OCI-LY7 (cell line): ENCODE measurements around the gene NCKAP5. TPM values are rescaled to one million over a fixed set of nuclear protein-coding genes. Genes with fewer than 3 reads are reported as not detected.

Experiments
- BruUV-seq: library from RNA; stranded (reverse); fragments of 400-500 nt; replicated peaks from 2 replicates; lab custom pipeline; 2021; lab: Mats Ljungman, UMichigan
- CTCF ChIA-PET: fragments of 300-600 bp; sonication (Branson Sonifier 250); formaldehyde crosslinking; loops from one replicate; lab custom pipeline; 2022; ENCODE audit warnings: antibody characterized with exemption; ENCODE audit not compliant: unreplicated experiment; lab: Charles Lee
- POLR2A ChIA-PET: fragments of 300-600 bp; sonication (Branson Sonifier 250); formaldehyde crosslinking; loops from one replicate; lab custom pipeline; 2022; ENCODE audit warnings: antibody characterized with exemption; lab: Charles Lee
- DNase-seq: peaks from one replicate; pipeline ENCODE4 v3.0.0-alpha.2; 2015; ENCODE audit warnings: low spot score
- H2AFZ ChIP-seq: fragments of 200-600 bp; sonication (generic), shearing (Covaris generic); 2 replicates; pipeline ENCODE4 v1.6.1; 2014; ENCODE audit warnings: mild to moderate bottlenecking, antibody characterized with exemption, low read length, moderate library complexity
- H3K27ac ChIP-seq: fragments of 200-600 bp; sonication (generic); 2 replicates; pipeline ENCODE4 v1.5.1; 2014; ENCODE audit warnings: mixed run types, low read depth, mild to moderate bottlenecking, moderate library complexity, low read length, inconsistent platforms; ENCODE audit not compliant: poor library complexity, severe bottlenecking
- H3K36me3 ChIP-seq: fragments of 200-600 bp; sonication (generic); 2 replicates; pipeline ENCODE4 v1.6.1; 2014; ENCODE audit warnings: mild to moderate bottlenecking, antibody characterized with exemption, low read length, moderate library complexity, mixed read lengths; ENCODE audit not compliant: insufficient read depth
- H3K4me1 ChIP-seq: fragments of 200-600 bp; sonication (generic); 2 replicates; pipeline ENCODE4 v1.5.1; 2014; ENCODE audit warnings: mild to moderate bottlenecking, low read length; ENCODE audit not compliant: insufficient read depth, poor library complexity, severe bottlenecking
- H3K4me2 ChIP-seq: fragments of 200-600 bp; sonication (generic); 2 replicates; pipeline ENCODE4 v1.6.1; 2014; ENCODE audit warnings: mild to moderate bottlenecking, low read length
- H3K4me3 ChIP-seq: fragments of 200-600 bp; sonication (generic); 2 replicates; pipeline ENCODE4 v1.5.1; 2014; ENCODE audit warnings: mild to moderate bottlenecking, low read depth, low read length; ENCODE audit not compliant: poor library complexity, severe bottlenecking
- H3K79me2 ChIP-seq: fragments of 200-600 bp; sonication (generic); 2 replicates; pipeline ENCODE4 v1.6.1; 2016; ENCODE audit warnings: low read depth, mild to moderate bottlenecking, low read length, moderate library complexity, mixed read lengths; ENCODE audit not compliant: insufficient read depth
- H3K9me2 ChIP-seq: fragments of 200-600 bp; sonication (generic); 2 replicates; pipeline ENCODE4 v1.6.1; 2016; ENCODE audit warnings: mild to moderate bottlenecking, low read length, mixed read lengths; ENCODE audit not compliant: insufficient read depth
- H3K9me3 ChIP-seq: fragments of 200-600 bp; sonication (generic); 2 replicates; pipeline ENCODE4 v1.6.1; 2014; ENCODE audit warnings: mild to moderate bottlenecking, mixed run types, low read length, mixed read lengths
- H4K20me1 ChIP-seq: fragments of 200-600 bp; sonication (generic); 2 replicates; pipeline ENCODE4 v1.6.1; 2014; ENCODE audit warnings: mild to moderate bottlenecking, antibody characterized with exemption, low read length, moderate library complexity, mixed read lengths; ENCODE audit not compliant: insufficient read depth
- CTCF ChIP-seq: fragments of 200-600 bp; sonication (generic); conservative IDR thresholded peaks from 2 replicates; pipeline ENCODE4 v1.5.1; 2014; ENCODE audit warnings: mild to moderate bottlenecking, antibody characterized with exemption, low read length, moderate library complexity, mixed read lengths
- EZH2phosphoT487 ChIP-seq: fragments of 200-600 bp; sonication (generic); IDR thresholded peaks from 2 replicates; pipeline ENCODE4 v1.6.1; 2018; ENCODE audit warnings: low read depth, borderline replicate concordance, mild to moderate bottlenecking, mixed run types, antibody characterized with exemption, low read length, moderate library complexity, mixed read lengths
- intact Hi-C: fragments of 100-400 bp; cut with micrococcal nuclease; formaldehyde crosslinking; loops from one replicate; pipeline ENCODE4 v1.10.0; 2022; ENCODE audit not compliant: unreplicated experiment
- total RNA-seq, 2 experiments: library from RNA; depleted of rRNA in 1 of 2; stranded (reverse); fragments of >200 nt in 1 of 2; shearing (Covaris generic) in 1 of 2; gene quantifications; 2 replicates each; pipeline ENCODE4 v1.2.3, GENCODE V29; 2014 to 2022

Gene NCKAP5
- total RNA-seq, 2 experiments from 2014 or later = not detected

- intact Hi-C loops = no loop called here
- Histone ChIP-seq H3K4me2 (no peak overlapping the region), H3K9me2 (no peaks in the 10 kb centered on the region), H3K36me3 (no peaks in the 10 kb centered on the region), H4K20me1 (no peaks in the 10 kb centered on the region), H2AFZ (no peak overlapping the region), H3K9me3 (no peaks in the 10 kb centered on the region), H3K4me3 (no peak overlapping the region), H3K4me1 (no peaks in the 10 kb centered on the region), H3K27ac (no peak overlapping the region), H3K79me2 (no peaks in the 10 kb centered on the region)
- CTCF ChIA-PET = no interaction called here
- no TSS peak for BruUV-seq
- POLR2A ChIA-PET = interaction anchor here (0.7 kb wide), 1 partner anchor 14 kb away, joined by 3 read pairs; no protein-coding TSS in a partner anchor
- DNase-seq = no peak
- no peak for TF ChIP-seq EZH2phosphoT487
- no peak for TF ChIP-seq CTCF
Observed at GRCh38 chr2:133229974-133230373, 338.3 kb downstream of the NCKAP5 start.

GRCh38 chr2:133223226-133223625 lies 345.0 kb downstream of the NCKAP5 start:
- H3K9me2 ChIP-seq = no peaks in the 10 kb centered on the region
- no peak overlapping the region for H3K27ac ChIP-seq
- no peak for DNase-seq
- no peaks in the 10 kb centered on the region for H3K9me3 ChIP-seq
- no peaks in the 10 kb centered on the region for H3K36me3 ChIP-seq
- ChIA-PET CTCF (no interaction called here), POLR2A (no interaction called here)
- H3K4me3 ChIP-seq = no peak overlapping the region
- no peak overlapping the region for H3K4me2 ChIP-seq
- BruUV-seq = no TSS peak
- no peak overlapping the region for H2AFZ ChIP-seq
- intact Hi-C loops = no loop called here
- H4K20me1 ChIP-seq = no peaks in the 10 kb centered on the region
- H3K4me1 ChIP-seq = no peaks in the 10 kb centered on the region
- TF ChIP-seq CTCF = no peak
- TF ChIP-seq EZH2phosphoT487 = no peak
- H3K79me2 ChIP-seq = no peaks in the 10 kb centered on the region

GRCh38 chr2:133221398-133221797 lies 346.9 kb downstream of the NCKAP5 start:
- no peaks in the 10 kb centered on the region for H3K4me1 ChIP-seq
- no peaks in the 10 kb centered on the region for H4K20me1 ChIP-seq
- no peaks in the 10 kb centered on the region for H3K9me3 ChIP-seq
- no peak overlapping the region for H2AFZ ChIP-seq
- intact Hi-C loops = no loop called here
- H3K9me2 ChIP-seq = no peaks in the 10 kb centered on the region
- TF ChIP-seq EZH2phosphoT487 (no peak), CTCF (no peak)
- H3K4me3 ChIP-seq = no peak overlapping the region
- BruUV-seq = no TSS peak
- ChIA-PET CTCF (no interaction called here), POLR2A (no interaction called here)
- H3K27ac ChIP-seq = no peak overlapping the region
- no peaks in the 10 kb centered on the region for H3K79me2 ChIP-seq
- no peak for DNase-seq
- no peaks in the 10 kb centered on the region for H3K36me3 ChIP-seq
- no peak overlapping the region for H3K4me2 ChIP-seq
